ENCODE measurements around the gene ABTB1. TPM values are rescaled to one million over a fixed set of nuclear protein-coding genes. Genes with fewer than 3 reads are reported as not detected.

The ABTB1 gene
- total RNA-seq, 1 donor: 8.2 TPM

- no peak overlapping the region for H3K4me3 ChIP-seq (ENCODE audit: low read depth, low read length)
- no peak for DNase-seq (ENCODE audit: low read depth)
- no peak for TF ChIP-seq CTCF (IDR thresholded peaks at IDR 0.05; ENCODE audit: insufficient read depth, low read length)
These were observed 48.5 kb downstream of the ABTB1 start for GRCh38 chr3:127720985-127721935.

GRCh38 chr3:127722091-127722784 lies 49.5 kb downstream of the ABTB1 start:
- no peak overlapping the region for H3K4me3 ChIP-seq (ENCODE audit: low read depth, low read length)
- TF ChIP-seq CTCF (IDR thresholded peaks at IDR 0.05; ENCODE audit: insufficient read depth, low read length): no peak
- no peak for DNase-seq (ENCODE audit: low read depth)

- no peak overlapping the region for H3K4me3 ChIP-seq (ENCODE audit: low read depth, low read length)
- DNase-seq (ENCODE audit: low read depth): peak; percentile 14
- TF ChIP-seq CTCF (IDR thresholded peaks at IDR 0.05; ENCODE audit: insufficient read depth, low read length): no peak
These were observed 50.3 kb downstream of the ABTB1 start for GRCh38 chr3:127723011-127723567.

GRCh38 chr3:127726894-127727293 lies 54.1 kb downstream of the ABTB1 start:
- H3K4me3 ChIP-seq (ENCODE audit: low read depth, low read length): no peak overlapping the region
- DNase-seq (ENCODE audit: low read depth): no peak
- no peak for TF ChIP-seq CTCF (IDR thresholded peaks at IDR 0.05; ENCODE audit: insufficient read depth, low read length)

GRCh38 chr3:127728417-127729015 lies 55.8 kb downstream of the ABTB1 start:
- DNase-seq (ENCODE audit: low read depth): no peak
- no peak overlapping the region for H3K4me3 ChIP-seq (ENCODE audit: low read depth, low read length)
- no peak for TF ChIP-seq CTCF (IDR thresholded peaks at IDR 0.05; ENCODE audit: insufficient read depth, low read length)

DNA sequence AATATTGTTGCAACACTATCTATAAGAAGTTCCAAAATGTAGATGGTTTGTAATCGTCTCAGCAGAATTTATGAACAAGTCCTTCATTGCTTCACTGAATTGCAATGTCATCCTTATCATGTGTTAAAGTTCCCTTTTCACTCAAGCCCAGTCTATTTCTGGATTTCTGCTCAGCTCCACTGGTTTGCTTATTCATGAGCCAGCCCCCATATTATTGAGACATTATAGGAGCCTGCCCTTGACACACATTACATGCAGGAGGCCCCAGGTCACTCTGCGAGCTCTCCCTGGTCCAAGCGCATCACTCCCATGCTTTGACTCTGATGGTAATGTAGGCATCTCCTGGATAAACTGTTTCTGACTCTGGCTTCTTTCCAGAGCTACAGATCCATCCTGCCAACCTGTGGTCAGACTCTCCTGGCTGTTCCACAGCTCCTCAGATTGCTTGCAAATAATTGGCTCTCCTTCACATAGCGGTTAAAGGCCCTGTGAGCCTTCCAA lies 56.9 kb downstream of the ABTB1 start:
- no peak overlapping the region for H3K4me3 ChIP-seq (ENCODE audit: low read depth, low read length)
- no peak for TF ChIP-seq CTCF (IDR thresholded peaks at IDR 0.05; ENCODE audit: insufficient read depth, low read length)
- DNase-seq (ENCODE audit: low read depth): peak; percentile 21

All from fibroblast of the aortic adventitia (primary cell).